HepG2 (cell line): ENCODE results near the gene ZNFX1. TPM values are rescaled to one million over a fixed set of nuclear protein-coding genes. Genes with fewer than 3 reads are reported as not detected.

Source experiments
- IKZF5 ChIP-seq: IDR thresholded peaks from 2 replicates; pipeline ENCODE4 v1.6.1; 2018; ENCODE audit warnings: missing genetic modification reagents, mild to moderate bottlenecking, missing compliant biosample characterization
- JUN ChIP-seq: sonication (generic); formaldehyde crosslinking; IDR thresholded peaks from 2 replicates; pipeline ENCODE4 v1.4.0; 2020; ENCODE audit warnings: mild to moderate bottlenecking, missing genetic modification reagents
- LRRFIP1 ChIP-seq: sonication (generic); formaldehyde crosslinking; conservative IDR thresholded peaks from 2 replicates; pipeline ENCODE4 v1.4.0; 2020; ENCODE audit warnings: missing genetic modification reagents
- MBNL3 ChIP-seq: fragments of 250-450 bp; sonication (Bioruptor Pico); conservative IDR thresholded peaks from 2 replicates; pipeline ENCODE4 v1.8.0; 2022; ENCODE audit warnings: mild to moderate bottlenecking, inconsistent platforms
- PPARG ChIP-seq: conservative IDR thresholded peaks from 2 replicates; pipeline ENCODE4 v1.6.1; 2016; ENCODE audit warnings: missing biosample characterization, missing genetic modification reagents
- PRDM15 ChIP-seq: sonication (generic); formaldehyde crosslinking; IDR thresholded peaks from 2 replicates; pipeline ENCODE4 v1.4.0; 2020; ENCODE audit warnings: missing genetic modification reagents
- REL ChIP-seq: sonication (generic); formaldehyde crosslinking; conservative IDR thresholded peaks from 2 replicates; pipeline ENCODE4 v1.8.0; 2022; ENCODE audit warnings: mild to moderate bottlenecking, missing genetic modification reagents, moderate library complexity
- THAP8 ChIP-seq: sonication (generic); formaldehyde crosslinking; IDR thresholded peaks from 2 replicates; pipeline ENCODE4 v1.5.1; 2020; ENCODE audit warnings: missing genetic modification reagents, mild to moderate bottlenecking, borderline replicate concordance
- ZMYM4 ChIP-seq: sonication (generic); formaldehyde crosslinking; IDR thresholded peaks from 2 replicates; pipeline ENCODE4 v1.8.1; 2023; ENCODE audit warnings: mild to moderate bottlenecking, missing genetic modification reagents
- polyA plus RNA-seq, 8 experiments: library from polyadenylated mRNA; depleted of rRNA in 3 of 8; stranded (reverse) in 7 of 8; unstranded in 1 of 8; fragments of >200 nt; fragmentation: Illumina TruSeq in 4 of 8; extraction: Trizol in 4 of 8; gene quantifications; 2 replicates each; pipeline versions ENCODE4 v1.2.1 to v1.2.3, GENCODE V29; 2011 to 2016; ENCODE audit warnings: low read depth in 4 of 8, missing spikeins in 1 of 8, mixed read lengths in 1 of 8; ENCODE audit not compliant: insufficient read depth in 1 of 8
- total RNA-seq, 5 experiments: library from RNA; depleted of rRNA; stranded (reverse); fragments of >200 nt; fragmentation: Illumina TruSeq; extraction: Trizol; gene quantifications; 2 replicates each; pipeline ENCODE4 v1.2.3, GENCODE V29; 2016; ENCODE audit warnings: low read depth in 1 of 5

ZNFX1 gene
- total and polyA plus RNA-seq, 2 of the 13 experiments (the other 11 are each of a cell fraction or from before 2014, with no cell fraction given) = 2.9 to 11.1 TPM

GRCh38 chr20:49260218-49260617, 17.6 kb downstream of the ZNFX1 start (continued):
- TF ChIP-seq MBNL3 (CRISPR knock-in tag) (no peak), PRDM15 (no peak), REL (CRISPR knock-in tag) (no peak), LRRFIP1 (CRISPR knock-in tag) (no peak), IKZF5 (CRISPR knock-in tag) (no peak), JUN (CRISPR knock-in tag) (no peak), THAP8 (CRISPR knock-in tag) (no peak), ZMYM4 (CRISPR knock-in tag) (no peak), PPARG (CRISPR knock-in tag) (no peak)
